Stomach smooth muscle (tissue), 2 donors: ENCODE results near the gene PRDX6.
"Not testable (repeated sequence)": the region's sequence is repeated elsewhere in the genome, so short reads cannot be mapped to it uniquely, and the experiment has no call there.

ENCODE experiments used
- H3K27ac ChIP-seq: one replicate; pipeline ENCODE4 v1.7.0; 2013; ENCODE audit warnings: mild to moderate bottlenecking, low read length, inconsistent platforms
- H3K27me3 ChIP-seq, 2 donors: one replicate each; pipeline ENCODE4 v1.7.0; 2013; ENCODE audit warnings: low read length in 2 of 2; ENCODE audit not compliant: insufficient read depth in 2 of 2, control insufficient read depth in 1 of 2
- H3K36me3 ChIP-seq, 2 donors: one replicate each; pipeline ENCODE4 v1.7.0; 2013; ENCODE audit warnings: low read length in 2 of 2; ENCODE audit not compliant: control insufficient read depth in 2 of 2, insufficient read depth in 2 of 2
- H3K4me1 ChIP-seq: one replicate; pipeline ENCODE4 v1.7.0; 2013; ENCODE audit warnings: low read length; ENCODE audit not compliant: control insufficient read depth, insufficient read depth
- H3K4me3 ChIP-seq, 2 donors: one replicate each; pipeline ENCODE4 v1.7.0; 2013; ENCODE audit warnings: low read length in 2 of 2
- H3K9ac ChIP-seq, 2 donors: one replicate each; pipeline ENCODE4 v1.7.0; 2013; ENCODE audit warnings: low read length in 2 of 2, mild to moderate bottlenecking in 1 of 2
- H3K9me3 ChIP-seq, 2 donors: one replicate each; pipeline ENCODE4 v1.7.0; 2013; ENCODE audit warnings: low read length in 2 of 2; ENCODE audit not compliant: control insufficient read depth in 2 of 2
- donor health status: healthy.
- donor health status: Pancreatic carcinoma.

PRDX6 gene

DNA sequence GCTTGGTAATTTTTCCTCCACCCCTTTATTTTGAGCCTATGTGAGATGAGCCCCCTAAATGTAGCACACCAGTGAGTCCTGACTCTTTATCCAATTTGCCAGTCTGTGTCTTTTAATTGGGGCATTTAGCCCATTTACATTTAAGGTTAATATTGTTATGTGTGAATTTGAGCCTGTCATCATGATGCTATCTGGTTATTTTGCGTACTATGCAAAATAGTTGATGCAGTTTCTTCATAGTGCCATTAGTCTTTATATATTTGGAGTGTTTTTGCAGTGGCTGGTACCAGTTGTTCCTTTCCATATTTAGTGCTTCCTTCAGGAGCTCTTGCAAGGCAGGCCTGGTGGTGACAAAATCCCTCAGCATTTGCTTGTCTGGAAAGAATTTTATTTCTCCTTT lies 37.4 kb downstream of the PRDX6 start:
- H3K4me1 ChIP-seq, H3K27ac ChIP-seq, H3K9ac ChIP-seq, H3K36me3 ChIP-seq, H3K9me3 ChIP-seq, H3K4me3 ChIP-seq, H3K27me3 ChIP-seq: not testable (repeated sequence)

DNA sequence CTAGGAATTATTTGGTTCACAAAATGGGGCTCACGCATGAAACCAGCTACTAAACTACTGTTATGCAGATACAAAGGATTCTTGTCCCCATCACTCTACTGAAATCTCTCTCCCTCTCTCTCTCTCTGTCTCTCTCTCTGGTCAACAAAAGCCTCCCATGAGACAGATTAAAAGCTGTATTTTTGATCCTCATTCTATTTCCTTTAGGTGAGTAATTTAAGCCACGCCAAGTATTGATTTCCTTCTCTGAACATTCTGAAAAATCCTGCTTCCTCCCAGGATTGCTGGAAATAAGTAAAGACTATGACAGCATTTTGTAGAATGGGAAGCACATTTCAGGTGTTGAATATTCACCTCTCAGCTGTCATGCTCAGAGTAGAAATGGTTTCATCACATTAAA lies 43.7 kb downstream of the PRDX6 start:
- Histone ChIP-seq H3K9me3 (no peaks in the 10 kb centered on the region), H3K9ac (no peak overlapping the region), H3K4me1 (no peaks in the 10 kb centered on the region)

DNA sequence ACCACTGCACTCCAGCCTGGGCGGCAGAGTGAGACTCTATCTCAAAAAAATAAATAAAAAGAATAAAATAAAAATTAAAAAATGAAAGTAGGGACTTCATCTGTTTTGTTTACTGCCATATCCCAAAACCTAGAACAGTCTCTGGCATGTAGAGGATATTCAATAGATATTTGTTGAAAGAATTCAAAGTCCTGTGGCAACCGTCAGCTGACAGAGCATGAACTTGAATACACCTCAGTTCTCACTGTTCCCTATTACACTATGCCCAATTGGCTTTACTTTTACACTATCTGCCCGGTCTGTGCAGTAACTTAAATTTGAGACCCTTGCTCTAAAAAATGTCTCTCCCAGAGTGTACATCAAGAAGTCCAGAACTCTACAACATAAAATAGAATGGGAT lies 46.2 kb downstream of the PRDX6 start:
- H3K9me3 ChIP-seq: no peaks in the 10 kb centered on the region
- H3K4me3 ChIP-seq: no peak overlapping the region
- no peaks in the 10 kb centered on the region for H3K27me3 ChIP-seq
- H3K27ac ChIP-seq: no peak overlapping the region
- no peaks in the 10 kb centered on the region for H3K4me1 ChIP-seq
- H3K9ac ChIP-seq: no peak overlapping the region
- no peaks in the 10 kb centered on the region for H3K36me3 ChIP-seq

More for the DNA sequence above, 43.7 kb downstream of the PRDX6 start:
- Histone ChIP-seq H3K4me3 (no peak overlapping the region), H3K36me3 (no peaks in the 10 kb centered on the region), H3K27ac (no peak overlapping the region), H3K27me3 (no peaks in the 10 kb centered on the region)

DNA sequence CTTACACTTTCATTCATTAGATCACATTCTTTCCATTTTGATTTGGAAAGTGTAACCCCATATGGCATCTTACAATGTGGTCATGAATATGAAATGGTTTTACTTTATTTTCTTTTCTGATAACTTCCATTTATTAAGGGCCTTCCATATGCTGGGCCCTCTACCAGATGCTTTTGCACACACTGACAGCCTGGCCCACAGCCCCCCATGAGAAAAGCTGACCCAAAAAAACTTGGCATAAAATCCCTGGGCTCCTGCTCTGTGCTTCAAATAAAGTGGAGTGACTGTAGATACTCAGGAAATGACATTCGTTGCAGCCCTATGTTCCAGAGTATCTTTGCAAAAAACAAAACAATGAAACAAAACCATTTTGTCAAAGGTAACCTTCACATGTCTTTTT lies 48.8 kb downstream of the PRDX6 start:
- no peaks in the 10 kb centered on the region for H3K27me3 ChIP-seq
- H3K4me3 ChIP-seq: no peak overlapping the region
- no peaks in the 10 kb centered on the region for H3K4me1 ChIP-seq
- H3K9me3 ChIP-seq: no peaks in the 10 kb centered on the region
- H3K9ac ChIP-seq: no peak overlapping the region
- H3K27ac ChIP-seq: no peak overlapping the region
- no peaks in the 10 kb centered on the region for H3K36me3 ChIP-seq

DNA sequence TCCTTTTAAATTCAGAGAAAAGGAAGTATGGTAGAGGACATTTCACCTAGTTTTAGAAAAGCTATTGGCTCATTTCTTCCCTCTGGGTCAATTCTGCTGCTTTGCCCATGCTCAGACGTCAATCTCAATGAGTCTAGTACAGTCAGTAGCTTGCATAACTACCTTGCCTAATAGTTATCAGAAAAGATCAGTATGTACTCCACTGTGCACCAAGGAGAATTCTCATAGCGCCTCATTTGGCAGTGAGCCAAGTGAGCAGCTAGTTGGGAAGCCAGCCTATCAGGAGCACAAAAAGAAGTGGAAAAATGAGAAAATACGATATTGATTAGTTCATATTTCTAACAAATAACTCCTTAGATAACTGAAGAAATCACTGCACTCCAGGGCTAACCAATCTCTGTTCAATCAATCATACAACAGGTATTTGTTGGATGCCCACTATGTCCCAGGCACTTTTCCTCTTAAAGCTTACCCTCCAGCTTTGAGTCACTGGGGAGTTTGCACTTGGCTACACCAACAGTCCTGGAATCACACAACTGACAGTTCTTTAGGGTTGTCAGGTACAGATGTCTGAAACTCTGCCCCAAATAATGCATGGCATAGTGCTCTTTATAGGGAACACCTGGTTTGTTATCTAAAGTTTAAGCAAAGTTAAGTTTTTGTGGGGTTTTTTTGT lies 50.2 kb downstream of the PRDX6 start:
- Histone ChIP-seq H3K27me3 (no peaks in the 10 kb centered on the region), H3K4me1 (peaks cover 4% of the 10 kb centered on the region), H3K36me3 (no peaks in the 10 kb centered on the region), H3K27ac (no peak overlapping the region), H3K9ac (no peak overlapping the region), H3K9me3 (no peaks in the 10 kb centered on the region), H3K4me3 (no peak overlapping the region)

DNA sequence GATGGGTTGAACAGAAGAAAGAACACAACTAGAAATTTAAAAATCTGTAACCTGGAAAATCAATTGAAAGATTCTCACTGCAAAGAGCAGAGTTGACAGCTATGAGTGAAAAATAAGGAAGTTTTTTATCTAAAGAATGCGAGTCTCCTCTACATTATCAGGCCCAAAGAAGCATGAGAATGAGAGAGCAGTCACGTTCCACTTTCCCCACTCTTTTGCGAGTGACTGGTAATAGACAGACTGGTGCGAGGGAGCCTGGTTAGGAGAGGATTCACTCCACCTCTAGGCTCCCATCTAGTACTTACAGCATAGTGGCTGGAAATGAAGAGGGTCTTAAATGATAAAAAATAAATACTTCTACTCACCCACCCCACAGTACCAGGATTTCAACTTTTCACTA lies 52.0 kb downstream of the PRDX6 start:
- no peak overlapping the region for H3K9ac ChIP-seq
- no peaks in the 10 kb centered on the region for H3K27me3 ChIP-seq
- H3K36me3 ChIP-seq: no peaks in the 10 kb centered on the region
- H3K4me3 ChIP-seq: no peak overlapping the region
- no peaks in the 10 kb centered on the region for H3K9me3 ChIP-seq
- H3K4me1 ChIP-seq: peaks cover 4% of the 10 kb centered on the region
- H3K27ac ChIP-seq: no peak overlapping the region

DNA sequence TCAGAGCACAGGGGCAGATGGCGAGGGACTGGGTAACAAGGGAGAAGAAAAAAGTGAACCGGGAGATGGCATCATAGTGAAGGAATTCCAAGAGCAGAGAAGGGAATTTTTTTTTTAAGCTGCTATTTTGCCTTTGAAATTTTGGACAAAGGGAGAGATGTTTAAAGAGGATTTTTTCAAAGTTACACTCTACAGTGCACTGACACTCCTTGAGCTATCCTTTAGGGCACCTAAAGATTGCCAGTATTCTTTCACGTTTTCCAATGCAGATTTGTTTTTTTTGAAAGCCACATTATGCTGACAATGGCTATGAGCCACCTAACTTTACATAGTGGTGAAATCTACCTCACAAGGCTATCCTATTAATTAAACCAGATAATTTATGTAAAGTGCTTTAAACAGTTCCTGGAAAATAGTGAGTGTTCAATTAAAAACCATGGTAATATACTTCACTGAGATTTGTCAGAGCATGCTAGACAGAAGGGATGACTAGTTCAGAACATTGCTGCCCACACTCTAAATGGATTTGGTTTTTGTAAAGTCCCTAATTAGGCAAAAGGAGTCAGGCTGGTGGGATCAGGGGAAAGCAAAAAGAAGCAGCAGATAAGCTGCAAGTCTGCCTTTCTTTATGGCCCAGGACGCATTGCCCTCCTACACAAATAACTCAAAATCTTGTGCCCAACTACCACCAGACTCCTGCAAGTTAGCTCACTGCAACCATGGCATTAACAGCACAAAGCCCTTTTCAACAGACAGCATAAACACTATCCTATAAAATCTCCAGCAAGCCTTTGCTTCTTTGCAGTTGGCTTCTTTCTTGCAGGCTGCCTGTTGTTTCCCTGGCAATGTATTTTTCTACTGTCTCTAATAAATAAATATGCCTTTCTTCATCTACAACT lies 53.9 kb downstream of the PRDX6 start:
- no peak overlapping the region for H3K27ac ChIP-seq

DNA sequence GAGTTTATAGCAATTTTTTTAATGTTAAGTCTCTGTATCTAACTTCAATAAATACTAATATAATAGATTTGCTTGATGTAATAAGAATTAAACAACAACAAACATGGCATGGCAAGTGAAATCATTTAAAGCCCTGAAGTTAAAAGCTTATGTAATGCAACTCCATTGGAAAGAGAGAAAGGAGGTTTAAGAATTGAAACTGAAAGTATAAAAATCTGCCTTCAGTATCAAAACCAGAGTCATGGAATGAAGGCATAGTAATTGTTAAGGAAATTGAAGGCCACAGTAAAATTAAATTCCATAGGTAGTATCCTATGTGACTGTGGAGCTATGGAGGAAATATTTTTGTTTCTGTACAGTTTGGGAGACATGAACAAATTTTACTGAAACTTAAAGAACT lies 55.1 kb downstream of the PRDX6 start:
- no peak overlapping the region for H3K9ac ChIP-seq
- no peaks in the 10 kb centered on the region for H3K27me3 ChIP-seq
- no peaks in the 10 kb centered on the region for H3K36me3 ChIP-seq
- H3K27ac ChIP-seq: no peak overlapping the region
- peaks cover 4% of the 10 kb centered on the region for H3K4me1 ChIP-seq
- H3K4me3 ChIP-seq: peak overlapping the region; percentile 27 to 36
- no peaks in the 10 kb centered on the region for H3K9me3 ChIP-seq

More for the DNA sequence above, 53.9 kb downstream of the PRDX6 start:
- peaks cover 4% of the 10 kb centered on the region for H3K4me1 ChIP-seq
- no peaks in the 10 kb centered on the region for H3K9me3 ChIP-seq
- H3K36me3 ChIP-seq: no peaks in the 10 kb centered on the region
- no peak overlapping the region for H3K9ac ChIP-seq
- no peaks in the 10 kb centered on the region for H3K27me3 ChIP-seq
- H3K4me3 ChIP-seq: peak overlapping the region in 1 of 2 donors; percentile 9

DNA sequence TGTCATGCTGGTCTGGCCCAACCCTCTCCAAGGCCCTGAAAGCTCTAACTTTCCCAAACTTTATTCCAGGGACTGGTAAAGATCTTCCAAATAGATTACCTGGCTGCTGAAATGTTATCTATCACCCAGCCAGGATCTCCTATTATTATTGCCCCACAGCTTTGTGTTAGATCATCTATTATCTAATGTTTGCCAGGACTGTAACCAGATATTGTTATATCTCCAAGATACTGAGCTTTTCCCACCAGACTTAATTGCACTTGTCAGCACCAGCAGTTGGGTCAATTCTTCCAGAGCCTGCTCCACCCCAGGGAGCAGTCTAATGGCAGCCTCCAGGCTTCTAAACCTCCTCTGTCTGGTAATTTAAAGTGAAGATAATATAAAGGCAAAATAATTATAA lies 59.1 kb downstream of the PRDX6 start:
- Histone ChIP-seq H3K9ac (no peak overlapping the region), H3K9me3 (no peaks in the 10 kb centered on the region), H3K27me3 (peaks cover 0 to 3% of the 10 kb centered on the region in 2 donors), H3K27ac (no peak overlapping the region), H3K4me3 (no peak overlapping the region), H3K4me1 (peaks cover 3% of the 10 kb centered on the region), H3K36me3 (no peaks in the 10 kb centered on the region)
